Jurkat, Clone E6-1 (cell line): ENCODE measurements around the gene FOXQ1.
"Not testable (repeated sequence)": the region's sequence is repeated elsewhere in the genome, so short reads cannot be mapped to it uniquely, and the experiment has no call there.

ENCODE experiments used
- DNase-seq: peaks from one replicate; pipeline ENCODE4 v3.0.0-alpha.2; 2011; ENCODE audit warnings: low read depth, low spot score
- H3K4me3 ChIP-seq: 2 replicates; pipeline ENCODE4 v1.5.1; 2011; ENCODE audit warnings: mild to moderate bottlenecking, low read length, control low read depth, moderate library complexity

FOXQ1 gene

GRCh38 chr6:1316489-1316971, 4.6 kb downstream of the FOXQ1 start:
- no peak overlapping the region for H3K4me3 ChIP-seq
- DNase-seq, result no peak

GRCh38 chr6:1317302-1317815, 5.5 kb downstream of the FOXQ1 start:
- H3K4me3 ChIP-seq, result no peak overlapping the region
- no peak for DNase-seq

GRCh38 chr6:1318036-1318435, 6.1 kb downstream of the FOXQ1 start:
- no peak overlapping the region for H3K4me3 ChIP-seq
- DNase-seq, result no peak

- H3K4me3 ChIP-seq, DNase-seq: not testable (repeated sequence)
These were observed 6.7 kb downstream of the FOXQ1 start for GRCh38 chr6:1318584-1318983.

GRCh38 chr6:1321738-1322137, 9.8 kb downstream of the FOXQ1 start:
- no peak overlapping the region for H3K4me3 ChIP-seq
- no peak for DNase-seq

GRCh38 chr6:1322156-1322555, 10.3 kb downstream of the FOXQ1 start:
- no peak for DNase-seq
- H3K4me3 ChIP-seq, result no peak overlapping the region

GRCh38 chr6:1322696-1323219, 10.9 kb downstream of the FOXQ1 start:
- H3K4me3 ChIP-seq, result no peak overlapping the region
- DNase-seq, result no peak

- H3K4me3 ChIP-seq, result no peak overlapping the region
- DNase-seq, result no peak
These were observed 13.0 kb downstream of the FOXQ1 start for GRCh38 chr6:1324936-1325335.

- no peak for DNase-seq
- H3K4me3 ChIP-seq, result no peak overlapping the region
These were observed 13.8 kb downstream of the FOXQ1 start for GRCh38 chr6:1325461-1326309.

GRCh38 chr6:1326535-1327121, 14.7 kb downstream of the FOXQ1 start:
- H3K4me3 ChIP-seq, result no peak overlapping the region
- DNase-seq, result no peak

GRCh38 chr6:1327630-1328029, 15.7 kb downstream of the FOXQ1 start:
- DNase-seq, result no peak
- H3K4me3 ChIP-seq, result no peak overlapping the region

GRCh38 chr6:1328129-1328800, 16.4 kb downstream of the FOXQ1 start:
- H3K4me3 ChIP-seq, result no peak overlapping the region
- DNase-seq, result no peak

GRCh38 chr6:1329708-1330107, 17.8 kb downstream of the FOXQ1 start:
- no peak for DNase-seq
- H3K4me3 ChIP-seq, result no peak overlapping the region

- DNase-seq, result no peak
- H3K4me3 ChIP-seq, result no peak overlapping the region
These were observed 22.8 kb downstream of the FOXQ1 start for GRCh38 chr6:1334684-1335083.

GRCh38 chr6:1335367-1336037, 23.6 kb downstream of the FOXQ1 start:
- no peak overlapping the region for H3K4me3 ChIP-seq
- DNase-seq, result no peak

- DNase-seq, result no peak
- no peak overlapping the region for H3K4me3 ChIP-seq
These were observed 24.4 kb downstream of the FOXQ1 start for GRCh38 chr6:1336246-1336843.

GRCh38 chr6:1337791-1338190, 25.9 kb downstream of the FOXQ1 start:
- H3K4me3 ChIP-seq, result no peak overlapping the region
- DNase-seq, result no peak

GRCh38 chr6:1346101-1346500, 34.2 kb downstream of the FOXQ1 start:
- no peak overlapping the region for H3K4me3 ChIP-seq
- no peak for DNase-seq

- DNase-seq, result no peak
- H3K4me3 ChIP-seq, result no peak overlapping the region
These were observed 34.7 kb downstream of the FOXQ1 start for GRCh38 chr6:1346558-1347091.
